HEK293T (cell line): ENCODE results near the gene E2F1.
"Not testable (repeated sequence)": the region's sequence is repeated elsewhere in the genome, so short reads cannot be mapped to it uniquely, and the experiment has no call there.

Source experiments
- FOXK2 ChIP-seq: fragments of 450-650 bp; IDR thresholded peaks from 2 replicates; pipeline ENCODE4 v1.6.1; 2016; ENCODE audit warnings: mild to moderate bottlenecking
- FOXM1 ChIP-seq: fragments of 450-650 bp; IDR thresholded peaks from 2 replicates; pipeline ENCODE4 v1.6.1; 2017; ENCODE audit warnings: mild to moderate bottlenecking, borderline replicate concordance

- not testable (repeated sequence) for TF ChIP-seq FOXK2, FOXM1
Observed at GRCh38 chr20:33698966-33699365, 12.8 kb upstream of the E2F1 start.
